ENCODE measurements around the gene ADM5.
A peak's percentile ranks its signal among the peaks of the same experiment; 100 is the strongest.

The ADM5 gene

DNA sequence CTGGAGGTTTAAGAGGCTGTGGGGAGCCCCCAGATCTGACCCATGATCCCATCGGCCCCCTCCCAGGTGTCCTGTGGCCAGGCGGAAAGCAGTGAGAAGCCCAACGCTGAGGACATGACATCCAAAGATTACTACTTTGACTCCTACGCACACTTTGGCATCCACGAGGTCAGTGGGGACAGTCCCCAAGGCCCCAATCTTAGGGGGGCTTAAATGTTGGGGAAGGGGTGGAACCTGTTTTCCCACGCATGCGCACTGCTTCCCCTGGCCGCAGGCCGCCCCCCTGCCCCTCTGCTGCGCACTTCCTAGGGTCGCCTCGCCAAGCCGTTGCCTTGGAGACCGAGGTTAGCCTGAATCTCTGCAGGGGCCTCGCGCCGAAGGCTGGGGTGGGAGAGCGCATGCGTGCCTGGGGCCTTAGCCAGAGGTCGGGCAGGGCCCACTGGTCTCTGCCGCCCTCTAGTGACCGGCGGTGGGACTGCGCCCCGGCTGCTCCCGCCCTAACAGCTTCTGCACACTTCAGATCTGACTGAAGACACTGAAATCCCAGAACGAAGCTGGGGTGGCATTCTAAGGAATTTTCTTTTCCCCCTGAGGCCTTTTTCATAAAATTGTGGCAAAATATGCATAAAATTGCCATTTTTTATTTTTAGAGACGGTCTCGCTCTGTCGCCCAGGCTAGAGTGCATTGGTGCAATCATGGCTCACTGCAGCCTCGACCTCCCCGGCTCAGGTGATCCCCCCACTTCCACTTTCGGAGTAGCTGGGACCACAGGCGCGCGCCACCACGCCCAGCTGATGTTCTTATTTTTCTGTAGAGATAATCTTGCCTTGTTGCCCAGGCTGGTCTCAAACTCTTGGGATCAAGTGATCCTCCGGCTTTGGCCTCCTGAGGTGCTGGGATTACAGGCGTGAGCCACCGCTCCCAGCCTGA is 8.7 kb upstream of the ADM5 start:
- peak; percentile 88 to 94 for DNase-seq (ENCODE audit: low read depth in 2 of 2)

DNA sequence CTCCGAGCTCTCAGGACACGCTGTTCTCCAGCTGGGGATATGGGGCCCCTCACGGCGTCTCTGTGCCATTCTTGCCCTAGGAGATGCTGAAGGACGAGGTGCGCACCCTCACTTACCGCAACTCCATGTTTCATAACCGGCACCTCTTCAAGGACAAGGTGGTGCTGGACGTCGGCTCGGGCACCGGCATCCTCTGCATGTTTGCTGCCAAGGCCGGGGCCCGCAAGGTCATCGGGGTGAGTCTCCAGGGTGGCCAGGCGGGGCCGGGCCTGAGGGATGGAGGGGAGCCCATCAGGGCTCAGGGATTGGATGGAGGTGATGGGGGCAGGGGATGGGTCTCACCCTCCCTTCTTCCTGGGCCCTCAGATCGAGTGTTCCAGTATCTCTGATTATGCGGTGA is 7.6 kb upstream of the ADM5 start:
- DNase-seq (ENCODE audit: low read depth in 2 of 2) = no peak

DNA sequence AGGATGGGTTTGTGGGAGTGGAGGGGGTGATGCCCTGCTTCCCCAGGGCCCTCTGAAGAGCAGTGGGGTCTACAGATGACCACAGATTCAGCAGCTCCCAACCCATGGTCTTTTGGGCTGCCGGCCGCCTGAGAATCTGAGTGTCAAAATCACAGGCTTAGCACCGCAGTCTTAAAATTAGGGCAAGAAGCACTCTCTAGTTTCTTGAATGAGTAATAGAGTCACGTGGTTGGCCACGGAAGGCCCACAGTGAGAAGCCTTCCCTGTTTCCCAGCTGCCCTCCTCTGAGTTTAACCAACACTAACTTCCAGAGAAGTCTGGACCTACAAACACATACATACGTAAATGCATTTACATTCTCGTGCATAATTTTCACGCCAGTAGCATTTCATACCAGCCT is 7.1 kb upstream of the ADM5 start:
- DNase-seq (ENCODE audit: low read depth in 2 of 2) = no peak

DNA sequence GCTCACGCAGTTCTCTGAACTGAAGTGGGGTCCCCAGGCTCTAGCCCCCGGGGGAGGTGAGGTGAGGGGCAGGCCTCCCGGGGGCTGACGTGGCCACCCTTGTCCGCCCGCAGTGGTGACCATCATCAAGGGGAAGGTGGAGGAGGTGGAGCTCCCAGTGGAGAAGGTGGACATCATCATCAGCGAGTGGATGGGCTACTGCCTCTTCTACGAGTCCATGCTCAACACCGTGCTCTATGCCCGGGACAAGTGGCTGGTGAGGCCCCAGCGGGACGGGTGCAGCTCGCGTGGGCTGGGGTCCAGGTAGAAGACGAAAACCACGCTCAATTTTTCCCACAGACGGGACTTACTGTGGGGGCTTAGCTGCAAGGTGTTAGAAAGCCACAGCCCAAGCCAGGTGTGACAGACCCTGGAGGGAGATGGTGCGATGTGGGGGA is 5.6 kb upstream of the ADM5 start:
- no peak for DNase-seq (ENCODE audit: low read depth in 2 of 2)

DNA sequence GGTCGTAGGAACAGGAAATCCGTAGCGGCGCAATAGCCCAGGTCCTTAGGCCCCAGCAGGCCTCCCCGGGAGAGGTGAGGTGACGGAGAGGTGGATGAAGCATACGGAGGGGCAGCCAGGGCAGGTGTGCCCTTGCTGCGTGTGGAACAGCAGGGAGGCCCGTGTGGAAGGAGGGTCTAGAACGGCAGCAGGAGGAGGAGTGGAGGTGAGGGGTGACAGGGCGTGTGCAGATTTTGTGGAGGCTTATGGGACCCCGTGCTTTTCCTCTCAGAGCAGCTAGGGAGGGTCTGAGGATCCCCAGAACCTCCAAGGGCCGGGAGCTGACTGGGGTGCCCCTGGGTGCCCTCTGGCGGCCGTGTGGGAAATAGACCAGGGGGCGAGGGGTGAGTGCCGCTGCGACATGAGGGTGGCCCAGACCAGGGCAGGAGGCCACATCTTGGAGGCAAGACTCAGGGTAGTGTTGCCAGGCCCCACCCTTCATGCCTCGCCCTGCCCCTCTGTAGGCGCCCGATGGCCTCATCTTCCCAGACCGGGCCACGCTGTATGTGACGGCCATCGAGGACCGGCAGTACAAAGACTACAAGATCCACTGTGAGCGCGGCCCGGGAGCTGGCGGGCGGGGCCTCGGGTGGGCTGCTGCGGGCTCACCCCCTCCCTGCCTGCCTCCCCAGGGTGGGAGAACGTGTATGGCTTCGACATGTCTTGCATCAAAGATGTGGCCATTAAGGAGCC is 5.0 kb upstream of the ADM5 start:
- no peak for DNase-seq (ENCODE audit: low read depth in 2 of 2)

DNA sequence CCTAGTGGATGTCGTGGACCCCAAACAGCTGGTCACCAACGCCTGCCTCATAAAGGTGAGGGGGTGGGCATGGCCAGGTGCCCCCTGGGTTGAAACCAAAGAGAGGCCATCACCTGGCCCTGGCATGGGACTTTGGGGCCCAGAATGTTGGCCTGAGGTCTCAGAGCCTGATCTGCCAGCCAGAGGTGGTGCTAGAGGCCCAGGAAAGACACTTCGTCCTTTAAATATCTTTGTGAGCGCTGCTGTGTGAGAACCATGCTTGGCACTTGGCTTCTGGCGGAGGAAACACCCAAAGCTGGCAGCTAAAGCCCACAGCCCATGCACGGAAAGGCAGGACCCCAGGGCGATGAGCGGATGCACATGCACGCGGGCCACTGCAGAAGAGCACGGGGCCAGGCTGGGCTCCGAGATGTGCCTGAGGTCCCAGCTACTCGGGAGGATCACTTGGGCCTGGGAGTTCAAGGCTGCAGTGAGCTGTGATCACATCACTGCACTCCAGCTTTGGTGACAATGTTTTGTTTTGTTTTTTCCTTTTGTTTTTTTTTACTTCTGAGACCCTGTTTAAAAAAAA is 4.3 kb upstream of the ADM5 start:
- DNase-seq (ENCODE audit: low read depth in 2 of 2) = no peak

DNA sequence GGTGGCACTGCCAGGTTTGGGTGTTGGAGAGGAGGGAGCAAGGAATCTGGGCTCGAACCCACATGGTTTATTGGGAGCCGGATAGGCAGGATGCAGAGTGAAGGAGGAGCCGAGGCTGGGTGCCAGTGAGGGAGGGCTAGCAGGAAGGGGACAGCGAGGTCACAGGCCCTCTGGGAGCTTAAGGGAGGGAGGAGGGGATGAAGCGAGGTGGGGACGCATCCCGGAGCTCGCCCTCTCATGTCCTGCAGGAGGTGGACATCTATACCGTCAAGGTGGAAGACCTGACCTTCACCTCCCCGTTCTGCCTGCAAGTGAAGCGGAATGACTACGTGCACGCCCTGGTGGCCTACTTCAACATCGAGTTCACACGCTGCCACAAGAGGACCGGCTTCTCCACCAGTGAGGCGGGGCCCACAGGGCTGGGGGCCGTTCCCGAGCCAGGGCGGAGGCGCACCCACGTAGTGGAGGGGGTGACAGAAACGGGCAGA is 3.5 kb upstream of the ADM5 start:
- no peak for DNase-seq (ENCODE audit: low read depth in 2 of 2)

DNA sequence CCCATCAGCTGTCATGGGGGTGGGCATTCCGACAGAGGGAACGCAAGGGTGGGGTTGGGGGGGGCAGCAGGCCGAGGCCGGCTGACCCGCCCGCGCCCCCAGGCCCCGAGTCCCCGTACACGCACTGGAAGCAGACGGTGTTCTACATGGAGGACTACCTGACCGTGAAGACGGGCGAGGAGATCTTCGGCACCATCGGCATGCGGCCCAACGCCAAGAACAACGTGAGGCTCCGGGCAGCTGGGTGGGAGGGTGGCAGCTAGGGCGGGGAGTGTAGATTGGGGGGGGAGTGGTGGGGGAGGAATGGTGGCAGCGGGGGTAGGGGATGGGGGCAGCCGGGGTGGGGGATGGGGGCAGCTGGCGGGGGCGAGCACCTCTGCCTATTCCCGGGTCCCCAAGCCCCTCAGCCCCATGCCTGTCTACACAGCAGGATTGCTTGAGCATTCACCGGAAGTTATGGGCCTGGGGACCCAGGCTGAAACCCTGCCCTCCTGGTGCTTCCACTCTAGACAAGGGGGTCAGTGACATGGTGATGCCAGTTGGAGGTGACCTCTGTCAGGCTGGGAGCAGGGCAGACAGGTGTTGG is 2.8 kb upstream of the ADM5 start:
- no peak for DNase-seq (ENCODE audit: low read depth in 2 of 2)

DNA sequence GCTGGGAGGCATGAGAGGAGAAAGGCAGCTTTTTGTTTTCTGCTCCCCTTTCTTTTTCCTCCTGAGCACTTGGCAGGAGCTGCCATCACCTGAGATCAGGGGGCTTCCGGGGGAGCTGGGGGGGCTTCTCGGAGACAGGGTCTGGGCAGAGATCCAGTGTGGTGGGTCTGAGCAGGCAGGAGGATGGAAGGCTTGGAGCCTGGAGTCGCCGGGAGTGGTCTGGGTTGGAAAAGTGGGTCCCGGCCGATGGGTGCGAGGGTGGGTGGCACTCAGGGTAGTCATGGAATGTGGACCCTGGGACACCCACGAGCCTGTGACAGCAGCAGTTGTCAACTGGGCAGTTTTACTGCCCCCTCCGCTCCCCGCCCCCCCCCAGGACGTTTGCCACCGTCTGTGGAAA is 2.2 kb upstream of the ADM5 start:
- no peak for DNase-seq (ENCODE audit: low read depth in 2 of 2)

DNA sequence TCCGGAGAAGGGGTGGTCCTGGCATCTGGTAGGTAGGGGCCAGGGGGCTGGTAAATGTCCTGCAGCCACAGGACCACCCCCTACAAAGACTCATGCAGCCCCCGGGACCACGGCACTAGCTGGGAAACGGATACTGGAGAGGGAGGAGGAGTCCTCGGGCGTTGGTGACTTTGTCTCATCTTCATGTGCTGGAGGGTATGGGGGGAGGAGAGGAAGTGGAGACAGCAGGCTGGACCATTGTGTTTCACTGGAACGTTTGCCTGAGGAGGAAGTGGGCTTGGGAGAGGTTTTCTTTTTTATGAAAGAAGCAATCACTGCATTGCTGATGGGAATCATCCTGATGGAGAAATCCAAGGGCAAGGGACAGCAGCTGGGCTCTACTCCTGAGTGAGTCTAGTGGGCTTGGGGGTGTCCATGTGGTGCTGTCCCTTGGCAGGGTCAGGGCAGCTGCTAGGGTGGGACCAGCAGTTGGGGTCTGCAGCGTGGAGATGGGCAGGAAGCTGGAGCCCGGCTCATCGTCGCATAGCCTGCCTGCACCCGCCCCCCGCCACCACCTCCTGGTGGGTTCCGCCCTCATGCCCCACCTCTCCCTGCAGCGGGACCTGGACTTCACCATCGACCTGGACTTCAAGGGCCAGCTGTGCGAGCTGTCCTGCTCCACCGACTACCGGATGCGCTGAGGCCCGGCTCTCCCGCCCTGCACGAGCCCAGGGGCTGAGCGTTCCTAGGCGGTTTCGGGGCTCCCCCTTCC is 1.7 kb upstream of the ADM5 start:
- DNase-seq (ENCODE audit: low read depth in 2 of 2) = no peak

DNA sequence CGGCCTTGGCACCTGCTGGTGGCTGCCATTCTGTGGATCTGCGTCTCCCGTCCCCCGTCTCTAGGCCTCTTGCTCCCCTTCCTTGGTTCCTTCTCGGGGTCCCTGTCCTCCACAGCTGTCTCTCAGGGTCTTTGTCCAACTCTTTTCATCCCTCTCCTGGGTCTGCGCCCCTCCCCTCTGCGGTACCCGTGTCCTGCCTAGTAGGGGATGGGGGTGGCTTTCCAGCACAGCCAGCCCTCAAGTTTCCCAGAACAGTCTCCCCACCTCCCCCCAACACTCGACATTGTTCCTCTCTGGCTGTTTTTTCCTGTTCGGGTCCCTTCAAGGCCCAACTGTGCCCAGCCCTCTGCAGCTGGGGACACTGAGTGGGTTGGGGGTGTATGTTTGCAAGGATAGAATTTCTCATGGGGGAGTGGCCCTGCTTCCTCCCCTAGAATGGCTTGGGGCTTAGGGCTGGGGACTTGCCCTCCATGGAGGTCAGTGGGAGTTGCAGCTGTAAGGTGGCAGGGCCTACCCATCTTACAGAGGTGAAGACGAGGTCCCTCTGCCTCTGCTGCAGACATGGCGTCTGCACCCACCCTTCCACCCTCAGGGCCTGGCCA is 762 bp upstream of the ADM5 start:
- no peak for DNase-seq (ENCODE audit: low read depth in 2 of 2)

DNA sequence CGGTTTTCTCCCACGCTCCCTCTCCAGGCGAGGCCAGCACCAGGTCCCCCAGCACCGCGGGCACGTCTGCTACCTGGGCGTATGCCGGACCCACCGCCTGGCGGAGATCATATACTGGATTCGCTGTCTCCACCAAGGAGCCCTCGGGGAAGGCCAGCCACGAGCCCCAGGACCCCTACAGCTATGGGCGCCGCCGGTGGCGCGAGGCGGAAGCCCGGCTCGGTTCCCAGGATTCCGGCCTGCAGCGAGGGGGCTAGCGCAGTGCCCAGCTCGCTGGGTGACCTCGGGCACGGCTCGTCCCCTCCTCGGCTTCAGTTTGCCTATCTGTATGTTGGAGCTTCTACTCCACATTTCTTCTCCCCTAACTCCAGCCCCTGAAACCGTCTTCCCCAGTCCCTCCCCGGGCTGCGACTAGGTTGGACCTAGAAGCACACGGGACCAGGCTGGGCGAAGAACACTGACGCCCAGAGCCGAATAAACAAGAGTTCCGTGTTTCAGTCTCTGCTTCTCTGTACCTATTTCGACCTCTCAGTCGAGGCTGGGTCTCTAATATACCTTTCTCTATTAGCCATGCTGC is 773 bp downstream of the ADM5 start:
- no peak for DNase-seq (ENCODE audit: low read depth in 2 of 2)

DNA sequence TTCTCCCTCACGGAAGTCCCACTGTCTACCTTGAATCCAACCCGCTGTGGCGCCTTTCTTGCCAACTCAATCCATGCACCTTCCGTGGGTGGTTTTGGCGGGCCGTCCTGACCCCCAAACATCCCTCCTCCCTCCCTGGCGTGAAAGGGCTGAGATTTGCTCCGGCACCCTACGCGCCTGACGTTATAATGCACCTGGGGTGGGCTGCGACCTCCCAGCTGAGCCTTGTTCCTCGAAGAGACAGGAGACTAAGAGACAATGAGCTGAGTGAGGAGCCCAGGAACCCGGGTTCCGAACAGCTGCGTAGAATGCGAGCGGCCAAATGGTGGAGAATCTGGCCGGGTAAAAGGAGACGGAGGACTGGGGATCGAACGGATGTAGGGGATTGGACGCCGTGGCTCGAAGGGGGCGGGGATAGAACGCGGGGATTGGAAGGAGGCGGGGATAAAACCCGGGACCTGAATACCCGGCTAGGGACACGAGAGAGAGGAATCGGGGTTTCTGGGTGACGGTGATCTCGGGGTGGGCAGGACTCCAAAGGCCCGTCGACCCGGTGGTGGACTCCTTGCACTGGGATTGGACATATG is 1.4 kb downstream of the ADM5 start, which contains the start of gene CPT1C:
TSS of gene CPT1C (plus strand) at position 461 of the 587 bp plus-strand sequence. CDS start 1,137 bp downstream, outside the sequence.
- no peak for DNase-seq (ENCODE audit: low read depth in 2 of 2)

DNA sequence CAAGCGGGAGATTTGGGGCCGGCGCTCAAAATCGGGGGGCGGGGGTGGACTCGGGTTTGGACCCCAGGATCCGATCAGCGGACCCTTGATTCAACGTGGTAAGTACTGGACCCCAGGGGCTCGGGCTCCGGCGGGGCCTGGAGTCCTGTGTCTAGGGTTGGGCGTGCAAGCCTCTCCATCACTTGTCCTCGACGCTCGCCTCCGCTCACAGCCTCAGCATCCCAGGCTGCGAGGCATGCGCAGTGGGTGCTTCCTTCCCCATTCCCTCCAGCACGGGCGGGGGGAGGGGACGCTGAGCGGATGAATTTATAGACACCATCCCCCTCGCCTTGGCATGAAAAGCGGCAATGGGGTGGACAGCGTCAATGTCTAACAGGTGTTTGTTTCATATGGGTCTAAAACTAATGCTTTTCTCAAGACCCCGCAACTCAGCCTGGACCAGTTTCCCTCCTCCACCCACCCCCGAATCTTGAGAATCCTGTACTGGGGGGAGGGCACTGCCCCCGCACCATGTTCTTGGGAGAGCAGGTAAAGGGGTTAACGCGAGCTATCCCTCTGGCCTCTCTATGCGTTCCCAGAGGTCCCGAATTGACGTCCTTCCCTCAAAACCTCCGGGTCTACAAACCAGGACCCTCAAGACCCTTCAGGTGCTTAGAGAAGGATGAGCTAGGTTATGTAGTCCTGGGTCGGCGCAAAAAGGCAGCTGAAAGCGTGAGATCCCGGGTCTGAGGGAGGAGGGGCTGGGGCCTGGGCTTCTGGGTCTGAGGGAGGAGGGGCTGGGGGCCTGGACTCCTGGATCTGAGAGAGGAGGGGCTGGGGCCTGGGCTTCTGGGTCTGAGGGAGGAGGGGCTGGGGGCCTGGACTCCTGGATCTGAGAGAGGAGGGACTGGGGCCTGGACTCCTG is 2.1 kb downstream of the ADM5 start:
- DNase-seq (ENCODE audit: low read depth in 2 of 2) = no peak

DNA sequence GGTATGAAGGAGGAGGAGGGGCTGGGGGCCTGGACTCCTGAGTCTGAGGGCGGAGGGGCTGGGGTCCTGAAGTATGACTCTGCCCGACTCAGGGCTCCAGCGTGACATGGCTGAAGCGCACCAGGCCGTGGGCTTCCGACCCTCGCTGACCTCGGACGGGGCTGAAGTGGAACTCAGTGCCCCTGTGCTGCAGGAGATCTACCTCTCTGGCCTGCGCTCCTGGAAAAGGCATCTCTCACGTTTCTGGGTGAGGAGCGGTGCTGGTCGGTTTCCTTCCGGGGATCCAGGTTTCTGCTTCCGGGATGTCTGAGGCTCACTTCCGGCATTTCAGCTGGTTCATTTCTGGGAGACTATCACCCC is 2.7 kb downstream of the ADM5 start:
- no peak for DNase-seq (ENCODE audit: low read depth in 2 of 2)

DNA sequence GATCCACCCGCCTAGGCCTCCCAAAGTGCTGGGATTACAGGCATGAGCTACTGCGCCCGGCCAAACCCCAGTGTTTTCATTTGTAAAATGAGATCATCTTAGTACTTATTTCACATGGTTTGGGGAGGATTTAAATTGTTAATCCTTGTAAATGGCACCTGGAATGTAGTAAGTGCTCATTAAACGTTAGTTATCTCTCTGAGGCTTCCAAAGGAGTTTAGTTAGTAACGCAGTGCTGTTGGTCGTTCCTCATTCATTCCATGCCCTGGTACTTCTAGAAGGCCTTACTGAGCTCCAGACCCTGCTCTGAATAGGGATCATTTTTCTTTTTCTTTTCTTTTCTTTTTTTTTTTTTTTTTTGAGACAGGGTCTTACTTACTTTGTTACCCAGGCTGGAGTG is 6.7 kb downstream of the ADM5 start:
- no peak for DNase-seq (ENCODE audit: low read depth in 2 of 2)

DNA sequence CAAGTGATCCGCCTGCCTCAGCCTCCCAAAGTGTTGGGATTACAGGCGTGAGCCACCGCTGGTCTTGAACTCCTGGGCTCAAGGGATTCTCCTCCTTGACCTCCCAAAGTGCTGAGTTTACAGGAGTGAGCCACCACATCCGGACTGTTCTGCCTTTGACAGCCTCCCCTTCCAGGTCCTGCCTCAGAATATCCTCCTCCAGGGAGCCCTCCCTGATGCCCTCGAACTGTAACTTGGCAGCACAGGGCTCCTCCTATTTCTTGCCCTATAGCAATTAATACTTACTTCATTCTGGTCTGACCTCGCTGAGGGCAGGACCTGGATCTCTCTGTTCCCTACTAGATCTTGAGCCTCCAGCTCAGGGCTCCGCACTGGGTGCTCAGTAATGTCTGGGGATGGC is 7.5 kb downstream of the ADM5 start:
- no peak for DNase-seq (ENCODE audit: low read depth in 2 of 2)

DNA sequence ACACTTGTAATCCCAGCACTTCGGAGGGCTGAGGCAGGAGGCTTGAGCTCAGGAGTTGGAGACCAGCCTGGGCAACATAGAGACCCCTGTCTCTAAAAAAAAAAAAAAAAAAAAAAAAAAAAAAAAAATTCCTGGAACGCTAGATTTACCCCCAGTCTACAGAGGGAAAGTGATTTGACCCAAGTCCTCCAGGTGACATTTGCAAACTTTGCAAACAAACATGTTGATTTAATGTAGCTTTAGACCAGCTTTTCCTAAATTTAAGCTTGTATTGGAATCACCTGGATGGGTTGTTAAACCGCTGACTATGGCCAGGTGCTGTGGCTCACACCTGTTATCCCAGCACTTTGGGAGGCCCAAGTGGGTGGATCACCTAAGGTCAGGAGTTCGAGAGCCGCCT is 10.0 kb downstream of the ADM5 start:
- no peak for DNase-seq (ENCODE audit: low read depth in 2 of 2)

DNA sequence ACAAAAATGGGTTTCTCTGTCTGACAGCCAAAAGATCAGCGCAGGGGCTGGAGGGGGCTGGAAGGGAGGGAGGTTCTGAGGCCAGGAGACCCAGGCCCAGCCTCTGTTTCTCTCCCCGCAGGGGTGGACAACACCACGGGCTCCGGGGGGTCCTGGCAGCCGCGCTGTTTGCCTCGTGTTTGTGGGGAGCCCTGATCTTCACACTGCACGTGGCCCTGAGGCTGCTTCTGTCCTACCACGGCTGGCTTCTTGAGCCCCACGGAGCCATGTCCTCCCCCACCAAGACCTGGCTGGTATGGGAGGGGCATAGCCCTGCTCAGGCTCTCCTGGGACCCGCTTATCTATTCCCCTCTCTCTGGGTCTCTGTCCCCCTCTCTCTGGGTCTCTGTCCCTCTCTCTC is 11.2 kb downstream of the ADM5 start:
- DNase-seq (ENCODE audit: low read depth in 2 of 2) = no peak
